Ovary (tissue), 9 donors: ENCODE measurements around the gene SLC22A1. TPM values are rescaled to one million over a fixed set of nuclear protein-coding genes. Genes with fewer than 3 reads are reported as not detected.
"Not testable (repeated sequence)": the region's sequence is repeated elsewhere in the genome, so short reads cannot be mapped to it uniquely, and the experiment has no call there.

Source experiments
- DNase-seq, 5 donors: peaks; one replicate each; pipeline ENCODE4 v3.0.0-alpha.2; 2019 to 2020
- H3K27ac ChIP-seq, 2 donors: fragments of 200-600 bp; one replicate each; pipeline versions ENCODE4 v1.5.1 to v1.8.0; 2019 to 2022
- H3K27me3 ChIP-seq: fragments of 200-600 bp; one replicate; pipeline ENCODE4 v1.8.0; 2022
- H3K36me3 ChIP-seq: fragments of 200-600 bp; sonication (generic); one replicate; pipeline ENCODE4 v1.5.1; 2019
- H3K4me1 ChIP-seq: one replicate; pipeline ENCODE4 v1.8.1; 2013; ENCODE audit warnings: mild to moderate bottlenecking, moderate library complexity; ENCODE audit not compliant: insufficient read depth
- H3K4me3 ChIP-seq: fragments of 200-600 bp; sonication (generic); one replicate; pipeline ENCODE4 v1.5.1; 2017
- H3K9me3 ChIP-seq, 2 donors: fragments of 200-600 bp in 1 of 2; sonication (generic) in 1 of 2; one replicate each; pipeline versions ENCODE4 v1.5.1 to v1.8.1; 2013 to 2019; ENCODE audit warnings: mild to moderate bottlenecking in 1 of 2, moderate library complexity in 1 of 2
- EP300 ChIP-seq: sonication (generic); formaldehyde crosslinking; IDR thresholded peaks from one replicate; pipeline ENCODE4 v1.6.1; 2017; ENCODE audit warnings: antibody characterized with exemption
- POLR2A ChIP-seq: fragments of 450-650 bp; IDR thresholded peaks from one replicate; pipeline ENCODE4 v1.6.1; 2017; ENCODE audit warnings: antibody characterized with exemption, mild to moderate bottlenecking, moderate library complexity
- WGBS, 3 donors: extraction: QIAGEN DNeasy Blood & Tissue Kit in 1 of 3; methylation state at CpG; one replicate each; pipeline versions ENCODE4 v1.1.5 to v1.1.7; 2013 to 2017; 5-methylcytosine and 5-hydroxymethylcytosine counted together
- intact Hi-C, 4 donors: fragments of 100-400 bp; cut with DNase I; formaldehyde crosslinking; loops; one replicate each; pipeline versions ENCODE4 v1.11.0 to v1.15.1; 2022 to 2023
- polyA plus RNA-seq, 2 donors: library from polyadenylated mRNA; stranded (reverse); fragments of 200-250 nt in 1 of 2; fragments of 350-450 nt in 1 of 2; fragmentation: Illumina TruSeq in 1 of 2; extraction: RNeasy Lipid Tissue Mini Kit (QIAGEN cat#74804) in 1 of 2; gene quantifications; one replicate each; pipeline ENCODE4 v1.2.3, GENCODE V29; 2013 to 2014
- total RNA-seq, 7 donors: library from RNA; depleted of rRNA in 2 of 7; stranded (reverse); fragments of >200 nt in 2 of 7; fragmentation: NEBNext Ultra II Directional in 3 of 7; extraction: Animal tissue kit (Norgen Biotek cat#: 25700) in 3 of 7; gene quantifications; one replicate each; pipeline versions ENCODE4 v1.1.0 to v1.2.4, GENCODE V29; 2016 to 2023
- TF ChIP-seq, protein P1 (sequence below), 3 donors: fragments of 450-650 bp in 2 of 3; fragments of 200-600 bp in 1 of 3; IDR thresholded peaks; one replicate each; pipeline versions ENCODE4 v1.5.1 to v1.8.0; 2016 to 2022; ENCODE audit warnings: antibody characterized with exemption in 3 of 3, mild to moderate bottlenecking in 1 of 3
- donor health status: DM: no; HTN: no; CAD: no; lungs with moderate emphysema.
- donor health status: DM: no; HTN: no; CAD: no.
- donor health status: Bipolar disorder and iron deficiency.
- donor health status: DM: yes; HTN: yes; CAD: no.
- donor health status: DM: no; HTN: no; CAD: no.
- donor health status: DM: yes; HTN: yes; CAD: no.

SLC22A1 gene
- total and polyA plus RNA-seq, 9 donors: 0.23 to 2.4 (median 1.1) TPM; not detected in 1

- TF ChIP-seq, protein P1, sequence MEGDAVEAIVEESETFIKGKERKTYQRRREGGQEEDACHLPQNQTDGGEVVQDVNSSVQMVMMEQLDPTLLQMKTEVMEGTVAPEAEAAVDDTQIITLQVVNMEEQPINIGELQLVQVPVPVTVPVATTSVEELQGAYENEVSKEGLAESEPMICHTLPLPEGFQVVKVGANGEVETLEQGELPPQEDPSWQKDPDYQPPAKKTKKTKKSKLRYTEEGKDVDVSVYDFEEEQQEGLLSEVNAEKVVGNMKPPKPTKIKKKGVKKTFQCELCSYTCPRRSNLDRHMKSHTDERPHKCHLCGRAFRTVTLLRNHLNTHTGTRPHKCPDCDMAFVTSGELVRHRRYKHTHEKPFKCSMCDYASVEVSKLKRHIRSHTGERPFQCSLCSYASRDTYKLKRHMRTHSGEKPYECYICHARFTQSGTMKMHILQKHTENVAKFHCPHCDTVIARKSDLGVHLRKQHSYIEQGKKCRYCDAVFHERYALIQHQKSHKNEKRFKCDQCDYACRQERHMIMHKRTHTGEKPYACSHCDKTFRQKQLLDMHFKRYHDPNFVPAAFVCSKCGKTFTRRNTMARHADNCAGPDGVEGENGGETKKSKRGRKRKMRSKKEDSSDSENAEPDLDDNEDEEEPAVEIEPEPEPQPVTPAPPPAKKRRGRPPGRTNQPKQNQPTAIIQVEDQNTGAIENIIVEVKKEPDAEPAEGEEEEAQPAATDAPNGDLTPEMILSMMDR (IDR thresholded peaks at IDR 0.05): no peak
- no peak for TF ChIP-seq POLR2A
- TF ChIP-seq EP300: no peak
- H3K27me3 ChIP-seq: no peaks in the 10 kb centered on the region
- H3K4me3 ChIP-seq: no peak overlapping the region
- 96 to 98% (median 98%) methylated on average over 14 of the region's 14 CpGs for WGBS, 3 donors
- H3K4me1 ChIP-seq: no peaks in the 10 kb centered on the region
- H3K36me3 ChIP-seq: no peaks in the 10 kb centered on the region
- no peaks in the 10 kb centered on the region for H3K9me3 ChIP-seq
- intact Hi-C loops: no loop called here
- H3K27ac ChIP-seq: no peak overlapping the region
- no peak for DNase-seq
Measured at GRCh38 chr6:160121981-160122380, 366 bp downstream of the SLC22A1 start.

DNA sequence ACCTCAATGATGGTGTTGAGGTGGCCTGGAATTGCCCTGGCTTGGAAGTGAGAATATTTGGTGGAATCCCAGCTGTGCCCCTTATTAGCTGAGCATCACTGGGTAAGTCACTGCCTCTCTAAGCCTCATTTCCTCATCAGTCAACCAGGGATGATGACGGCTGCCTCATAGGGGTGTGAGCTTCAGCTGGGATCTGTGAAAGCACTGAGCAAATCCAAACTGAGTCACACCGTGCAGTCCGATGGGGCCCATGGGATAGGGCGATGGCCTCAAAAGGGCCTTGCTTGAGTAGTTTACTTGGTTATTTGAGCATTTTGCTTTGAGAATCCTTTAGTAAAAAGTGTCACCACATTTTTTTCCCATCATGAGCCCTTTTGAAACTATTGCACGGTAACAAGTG is 1.1 kb downstream of the SLC22A1 start:
- TF ChIP-seq, protein P1 (IDR thresholded peaks at IDR 0.05): no peak
- no peak for TF ChIP-seq POLR2A
- TF ChIP-seq EP300: no peak
- Histone ChIP-seq H3K36me3 (no peaks in the 10 kb centered on the region), H3K27ac (no peak overlapping the region), H3K27me3 (no peaks in the 10 kb centered on the region), H3K4me1 (no peaks in the 10 kb centered on the region), H3K4me3 (no peak overlapping the region), H3K9me3 (no peaks in the 10 kb centered on the region)
- DNase-seq: no peak
- intact Hi-C loops: no loop called here
- WGBS, 3 donors: 86 to 100% (median 99%) methylated on average over 5 of the region's 5 CpGs

- Histone ChIP-seq H3K27ac (no peak overlapping the region), H3K4me1 (no peaks in the 10 kb centered on the region), H3K9me3 (no peaks in the 10 kb centered on the region), H3K27me3 (no peaks in the 10 kb centered on the region), H3K36me3 (no peaks in the 10 kb centered on the region), H3K4me3 (no peak overlapping the region)
- no peak for TF ChIP-seq POLR2A
- no peak for TF ChIP-seq EP300
- TF ChIP-seq, protein P1 (IDR thresholded peaks at IDR 0.05): no peak
- intact Hi-C loops: no loop called here
- no peak for DNase-seq
- 93 to 97% (median 95%) methylated on average over 2 of the region's 2 CpGs for WGBS, 3 donors
Measured at GRCh38 chr6:160124007-160124406, 2.4 kb downstream of the SLC22A1 start.

GRCh38 chr6:160124605-160125004 is 3.0 kb downstream of the SLC22A1 start:
- 93 to 97% (median 94%) methylated on average over 5 of the region's 5 CpGs for WGBS, 3 donors
- no peaks in the 10 kb centered on the region for H3K4me1 ChIP-seq
- no peak for DNase-seq
- H3K27ac ChIP-seq: no peak overlapping the region
- H3K4me3 ChIP-seq: no peak overlapping the region
- H3K27me3 ChIP-seq: no peaks in the 10 kb centered on the region
- intact Hi-C loops: no loop called here
- H3K9me3 ChIP-seq: no peaks in the 10 kb centered on the region
- TF ChIP-seq, protein P1 (IDR thresholded peaks at IDR 0.05): no peak
- TF ChIP-seq POLR2A: no peak
- TF ChIP-seq EP300: no peak
- H3K36me3 ChIP-seq: no peaks in the 10 kb centered on the region

GRCh38 chr6:160125105-160125504 is 3.5 kb downstream of the SLC22A1 start:
- DNase-seq, intact Hi-C loops, H3K9me3 ChIP-seq, H3K4me3 ChIP-seq, H3K36me3 ChIP-seq, H3K27ac ChIP-seq, H3K27me3 ChIP-seq, H3K4me1 ChIP-seq: not testable (repeated sequence)
- WGBS, 3 donors: 84 to 92% (median 86%) methylated on average over 5 of the region's 5 CpGs
